Ishikawa (cell line): Measurements from ENCODE around the gene VPS33A.

Source experiments
- CEBPB ChIP-seq: IDR thresholded peaks from 2 replicates; pipeline ENCODE4 v1.6.1; 2012
- CREB1 ChIP-seq: IDR thresholded peaks from 2 replicates; pipeline ENCODE4 v1.6.1; 2012; ENCODE audit warnings: low read depth
- EGR1 ChIP-seq: IDR thresholded peaks from 2 replicates; pipeline ENCODE4 v1.6.1; 2012
- EP300 ChIP-seq: IDR thresholded peaks from 2 replicates; pipeline ENCODE4 v1.6.1; 2012; ENCODE audit warnings: borderline replicate concordance
- FOXM1 ChIP-seq: IDR thresholded peaks from 2 replicates; pipeline ENCODE4 v1.6.1; 2012; ENCODE audit warnings: low read depth, borderline replicate concordance
- MAX ChIP-seq: IDR thresholded peaks from 2 replicates; pipeline ENCODE4 v1.6.1; 2012
- NFIC ChIP-seq: IDR thresholded peaks from 2 replicates; pipeline ENCODE4 v1.6.1; 2012
- RAD21 ChIP-seq: IDR thresholded peaks from 2 replicates; pipeline ENCODE4 v1.6.1; 2012; ENCODE audit warnings: low read depth
- REST ChIP-seq: IDR thresholded peaks from 2 replicates; pipeline ENCODE4 v1.6.1; 2012; ENCODE audit warnings: low read depth, mild to moderate bottlenecking
- TAF1 ChIP-seq: IDR thresholded peaks from 2 replicates; pipeline ENCODE4 v1.6.1; 2012; ENCODE audit warnings: low read depth, mild to moderate bottlenecking
- TCF12 ChIP-seq: IDR thresholded peaks from 2 replicates; pipeline ENCODE4 v1.6.1; 2012; ENCODE audit warnings: low read depth
- TEAD4 ChIP-seq: IDR thresholded peaks from 2 replicates; pipeline ENCODE4 v1.6.1; 2012
- USF1 ChIP-seq: IDR thresholded peaks from 2 replicates; pipeline ENCODE4 v1.6.1; 2012
- YY1 ChIP-seq: IDR thresholded peaks from 2 replicates; pipeline ENCODE4 v1.6.1; 2012; ENCODE audit warnings: low read depth
- ZBTB7A ChIP-seq: IDR thresholded peaks from 2 replicates; pipeline ENCODE4 v1.6.1; 2012; ENCODE audit warnings: low read depth

VPS33A gene

GRCh38 chr12:122208073-122208820 lies 58.0 kb downstream of the VPS33A start:
- TF ChIP-seq USF1 (no peak), YY1 (no peak), CEBPB (no peak), REST (no peak), ZBTB7A (no peak), MAX (no peak)

- TF ChIP-seq USF1, result no peak
- TF ChIP-seq EGR1, result no peak
- TF ChIP-seq TCF12, result no peak
- no peak for TF ChIP-seq CEBPB
- TF ChIP-seq TEAD4, result no peak
- no peak for TF ChIP-seq RAD21
- no peak for TF ChIP-seq MAX
- no peak for TF ChIP-seq ZBTB7A
- TF ChIP-seq EP300, result no peak
- no peak for TF ChIP-seq FOXM1
- TF ChIP-seq YY1, result no peak
- TF ChIP-seq CREB1, result no peak
- TF ChIP-seq REST, result no peak
- TF ChIP-seq TAF1, result no peak
- TF ChIP-seq NFIC, result no peak
These were observed 58.9 kb downstream of the VPS33A start for GRCh38 chr12:122207391-122207790.

- TF ChIP-seq RAD21 (no peak), FOXM1 (no peak)
These were observed 59.3 kb downstream of the VPS33A start for GRCh38 chr12:122206976-122207375.

GRCh38 chr12:122206111-122206881 lies 60.0 kb downstream of the VPS33A start:
- TF ChIP-seq EGR1 (no peak), CREB1 (no peak), TAF1 (no peak), USF1 (no peak), MAX (no peak), CEBPB (no peak), TCF12 (no peak), TEAD4 (no peak), REST (no peak), ZBTB7A (no peak), EP300 (no peak), YY1 (no peak), NFIC (no peak), RAD21 (no peak), FOXM1 (no peak)
